Smooth muscle cell (in vitro differentiated cells): ENCODE results near the gene HSPB7. TPM values are rescaled to one million over a fixed set of nuclear protein-coding genes. Genes with fewer than 3 reads are reported as not detected.
"Not testable (repeated sequence)": the region's sequence is repeated elsewhere in the genome, so short reads cannot be mapped to it uniquely, and the experiment has no call there.

Experiments
- DNase-seq: peaks from one replicate; lab custom pipeline; 2025; ENCODE audit not compliant: unreplicated experiment; lab: John Stamatoyannopoulos, UW
- H2AFZ ChIP-seq: fragments of 200-600 bp; sonication (generic); 2 replicates; pipeline ENCODE4 v1.6.0; 2016; ENCODE audit warnings: antibody characterized with exemption, low read depth, mild to moderate bottlenecking
- H3F3A ChIP-seq: fragments of 200-600 bp; sonication (generic); 2 replicates; pipeline ENCODE4 v1.6.0; 2017; ENCODE audit warnings: antibody characterized with exemption, low read depth
- H3K27ac ChIP-seq: fragments of 200-600 bp; sonication (generic); 2 replicates; pipeline ENCODE4 v1.5.1; 2016; ENCODE audit warnings: low read depth, mild to moderate bottlenecking
- H3K27me3 ChIP-seq: fragments of 200-600 bp; sonication (generic); 2 replicates; pipeline ENCODE4 v1.6.1; 2016; ENCODE audit warnings: low read depth, mild to moderate bottlenecking
- H3K36me3 ChIP-seq: fragments of 200-600 bp; sonication (generic); 2 replicates; pipeline ENCODE4 v1.5.1; 2016; ENCODE audit warnings: low read depth
- H3K4me1 ChIP-seq: fragments of 200-600 bp; sonication (generic); 2 replicates; pipeline ENCODE4 v1.5.1; 2016; ENCODE audit warnings: low read depth
- H3K4me2 ChIP-seq: fragments of 200-600 bp; sonication (generic); 2 replicates; pipeline ENCODE4 v1.6.0; 2016; ENCODE audit warnings: mild to moderate bottlenecking
- H3K4me3 ChIP-seq: fragments of 200-600 bp; sonication (generic); 2 replicates; pipeline ENCODE4 v1.5.1; 2016; ENCODE audit warnings: mild to moderate bottlenecking
- H3K79me2 ChIP-seq: fragments of 200-600 bp; sonication (generic); 2 replicates; pipeline ENCODE4 v1.6.0; 2016; ENCODE audit warnings: low read depth, mild to moderate bottlenecking
- H3K9ac ChIP-seq: fragments of 200-600 bp; sonication (generic); 2 replicates; pipeline ENCODE4 v1.6.0; 2016; ENCODE audit warnings: low read depth
- H3K9me3 ChIP-seq: fragments of 200-600 bp; sonication (generic); replicated peaks from 2 replicates; pipeline ENCODE4 v1.5.1; 2016; ENCODE audit warnings: low read depth
- H4K20me1 ChIP-seq: fragments of 200-600 bp; sonication (generic); 2 replicates; pipeline ENCODE4 v1.6.0; 2016; ENCODE audit warnings: low read depth
- CTCF ChIP-seq: fragments of 200-600 bp; sonication (generic); IDR thresholded peaks from 2 replicates; pipeline ENCODE4 v1.5.1; 2017; ENCODE audit warnings: borderline replicate concordance, mild to moderate bottlenecking, antibody characterized with exemption; ENCODE audit not compliant: insufficient read depth, poor library complexity, severe bottlenecking
- WGBS: methylation state at CpG from one replicate; pipeline ENCODE4 v1.1.7; 2016; ENCODE audit warnings: low lambda C conversion rate; 5-methylcytosine and 5-hydroxymethylcytosine counted together
- polyA plus RNA-seq: library from polyadenylated mRNA; unstranded; fragments of >200 nt; fragmentation: Nextera tagmentation; extraction: Ambion mirVana; gene quantifications from 2 replicates; pipeline ENCODE4 v1.2.1, GENCODE V29; 2016
- total RNA-seq: library from RNA; depleted of rRNA; stranded (reverse); fragments of >200 nt; gene quantifications from 2 replicates; pipeline ENCODE4 v1.2.3, GENCODE V29; 2014

HSPB7 gene
- total and polyA plus RNA-seq, 2 experiments from 2014 or later, result 23.0 to 80.5 TPM

GRCh38 chr1:16055613-16056520, 38.0 kb upstream of the HSPB7 start:
- Histone ChIP-seq H3K4me3 (no peak overlapping the region), H3K27ac (no peak overlapping the region), H3K27me3 (no peaks in the 10 kb centered on the region), H3K9me3 (no peaks in the 10 kb centered on the region), H3K79me2 (no peaks in the 10 kb centered on the region), H3K4me2 (peak overlapping the region; percentile 50), H3F3A (no peaks in the 10 kb centered on the region), H2AFZ (no peak overlapping the region), H3K9ac (no peak overlapping the region), H3K4me1 (no peaks in the 10 kb centered on the region), H3K36me3 (no peaks in the 10 kb centered on the region), H4K20me1 (no peaks in the 10 kb centered on the region)
- peak; percentile 79 for TF ChIP-seq CTCF
- 22% methylated on average over 18 of the region's 18 CpGs for WGBS
- DNase-seq, result peak; percentile 54

GRCh38 chr1:16054598-16055540, 37.0 kb upstream of the HSPB7 start:
- Histone ChIP-seq H3K4me1 (no peaks in the 10 kb centered on the region), H3K9me3 (no peaks in the 10 kb centered on the region), H3K79me2 (no peaks in the 10 kb centered on the region), H3K4me2 (no peak overlapping the region), H2AFZ (no peak overlapping the region), H3K9ac (no peak overlapping the region), H3F3A (no peaks in the 10 kb centered on the region), H3K27me3 (no peaks in the 10 kb centered on the region), H3K4me3 (no peak overlapping the region), H3K27ac (no peak overlapping the region), H3K36me3 (no peaks in the 10 kb centered on the region), H4K20me1 (no peaks in the 10 kb centered on the region)
- TF ChIP-seq CTCF, result no peak
- DNase-seq, result no peak
- WGBS, result 87% methylated on average over 7 of the region's 7 CpGs

- Histone ChIP-seq H3K4me2 (no peak overlapping the region), H3K4me3 (no peak overlapping the region), H3K27ac (no peak overlapping the region), H3K79me2 (no peaks in the 10 kb centered on the region), H3K9ac (no peak overlapping the region), H3K36me3 (no peaks in the 10 kb centered on the region), H3K4me1 (no peaks in the 10 kb centered on the region), H3F3A (no peaks in the 10 kb centered on the region), H2AFZ (no peak overlapping the region), H3K27me3 (no peaks in the 10 kb centered on the region), H3K9me3 (no peaks in the 10 kb centered on the region), H4K20me1 (no peaks in the 10 kb centered on the region)
- TF ChIP-seq CTCF, result no peak
- WGBS, result 94% methylated on average over 8 of the region's 8 CpGs
- no peak for DNase-seq
These were observed 36.1 kb upstream of the HSPB7 start for GRCh38 chr1:16053781-16054502.

GRCh38 chr1:16051949-16052348, 34.1 kb upstream of the HSPB7 start:
- H3K79me2 ChIP-seq, H3K36me3 ChIP-seq, H3K27ac ChIP-seq, H4K20me1 ChIP-seq, H3K4me3 ChIP-seq, H3K4me1 ChIP-seq, H3K27me3 ChIP-seq, H2AFZ ChIP-seq, H3K4me2 ChIP-seq, H3F3A ChIP-seq, H3K9me3 ChIP-seq, H3K9ac ChIP-seq, DNase-seq: not testable (repeated sequence)
- WGBS, result 97% methylated on average over 11 of the region's 12 CpGs
